Right lobe of liver (tissue), 6 donors: Measurements from ENCODE around the gene HSPA1L. TPM values are rescaled to one million over a fixed set of nuclear protein-coding genes. Genes with fewer than 3 reads are reported as not detected.
A peak's percentile ranks its signal among the peaks of the same experiment; 100 is the strongest.

Experiments used
- ATAC-seq, 4 donors: fragments of 200-7000 bp; cut with Tn5 transposase; one replicate each; pipeline ENCODE4 v1.9.1; 2020; ENCODE audit warnings: mild to moderate bottlenecking in 4 of 4, moderate library complexity in 4 of 4
- DNase-seq, 3 donors: peaks; one replicate each; pipeline ENCODE4 v3.0.0-alpha.2; 2020
- H3K27ac ChIP-seq, 3 donors: fragments of 200-600 bp; one replicate each; pipeline ENCODE4 v1.8.0; 2022
- H3K27me3 ChIP-seq, 2 donors: fragments of 200-600 bp; one replicate each; pipeline ENCODE4 v1.8.0; 2022
- H3K36me3 ChIP-seq, 4 donors: fragments of 200-600 bp; sonication (generic) in 1 of 4; one replicate each; pipeline versions ENCODE4 v1.5.1 to v1.8.0; 2017 to 2022; ENCODE audit warnings: control low read depth in 1 of 4
- H3K4me1 ChIP-seq, 4 donors: fragments of 200-600 bp; sonication (generic) in 1 of 4; one replicate each; pipeline versions ENCODE4 v1.5.1 to v1.8.0; 2017 to 2022; ENCODE audit warnings: control low read depth in 1 of 4
- H3K4me3 ChIP-seq, 3 donors: fragments of 200-600 bp; one replicate each; pipeline ENCODE4 v1.8.0; 2022
- H3K9me3 ChIP-seq, 4 donors: fragments of 200-600 bp; sonication (generic) in 1 of 4; one replicate each; pipeline versions ENCODE4 v1.5.1 to v1.8.0; 2017 to 2022; ENCODE audit warnings: control low read depth in 1 of 4
- POLR2A ChIP-seq: fragments of 450-650 bp; IDR thresholded peaks from one replicate; pipeline ENCODE4 v1.6.1; 2017; ENCODE audit warnings: antibody characterized with exemption, mild to moderate bottlenecking
- WGBS: methylation state at CpG from one replicate; pipeline ENCODE4 v1.1.6; 2018; ENCODE audit warnings: low coverage, low lambda C conversion rate; ENCODE audit not compliant: insufficient coverage; ENCODE audit errors: missing lambda C conversion rate; 5-methylcytosine and 5-hydroxymethylcytosine counted together
- intact Hi-C, 2 donors: fragments of 100-400 bp; cut with DNase I; formaldehyde crosslinking; loops; one replicate each; pipeline versions ENCODE4 v1.11.2 to v1.14.1; 2022
- total RNA-seq, 6 experiments: library from RNA; depleted of rRNA in 2 of 6; stranded (reverse); fragments of >200 nt in 2 of 6; fragmentation: NEBNext Ultra II Directional in 3 of 6; extraction: Animal tissue kit (Norgen Biotek cat#: 25700) in 3 of 6; gene quantifications; one replicate each; pipeline versions ENCODE4 v1.1.0 to v1.2.4, GENCODE V29; 2016 to 2023
- TF ChIP-seq, protein P1 (sequence below), 4 donors: fragments of 200-600 bp in 3 of 4; fragments of 450-650 bp in 1 of 4; IDR thresholded peaks; one replicate each; pipeline versions ENCODE4 v1.5.1 to v1.8.0; 2016 to 2022; ENCODE audit warnings: antibody characterized with exemption in 4 of 4, mild to moderate bottlenecking in 2 of 4
- donor health status: DM: no; HTN: yes; CAD: no.
- donor health status: DM: no; HTN: no; CAD: no.
- donor health status: DM: no; HTN: no; CAD: no.
- donor health status: DM: no; HTN: yes; CAD: no.
- donor health status: DM: no; HTN: yes; CAD: no.

HSPA1L gene
- total RNA-seq, 6 experiments from 2014 or later, result 0.37 to 1.2 (median 0.56) TPM

DNA sequence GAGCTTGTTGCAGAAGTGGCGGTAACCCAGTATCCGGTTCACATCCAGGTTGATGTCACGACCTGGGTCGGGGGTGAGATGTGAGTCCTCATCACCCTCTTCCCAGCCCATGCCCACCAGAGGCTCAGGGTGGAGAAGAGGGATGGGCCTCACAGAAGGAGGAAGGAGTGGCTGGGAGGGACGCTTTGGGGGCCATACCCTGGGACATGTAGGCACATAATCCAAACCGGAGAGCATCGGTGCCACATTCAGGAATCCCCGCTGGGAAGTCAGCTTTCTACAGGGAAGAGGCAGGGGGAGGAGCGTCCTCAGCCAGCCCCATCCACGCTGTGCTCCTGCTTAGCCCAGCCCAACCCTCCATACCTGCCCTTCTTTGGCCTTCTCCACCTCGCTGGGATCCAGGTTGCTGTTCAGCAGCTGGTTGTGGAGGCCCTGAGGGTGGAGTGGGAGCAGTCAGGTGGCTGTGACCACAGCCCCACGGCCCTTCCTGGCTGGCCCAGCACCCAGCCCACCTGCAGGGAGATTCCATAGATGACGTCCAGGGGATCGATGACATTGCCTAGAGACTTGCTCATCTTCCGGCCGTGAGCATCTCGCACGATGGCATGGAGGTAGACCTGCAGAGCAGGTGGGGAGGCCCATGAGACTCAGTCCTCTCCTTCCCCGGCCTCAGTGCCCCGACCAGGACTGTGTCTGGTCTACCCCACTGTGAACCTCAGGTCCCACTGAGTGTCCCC lies 34.4 kb downstream of the HSPA1L start:
- Histone ChIP-seq H3K27me3 (no peaks in the 10 kb centered on the region), H3K4me1 (peaks cover 0 to 19% (median 6%) of the 10 kb centered on the region in 4 donors), H3K27ac (no peak overlapping the region), H3K9me3 (no peaks in the 10 kb centered on the region), H3K4me3 (no peak overlapping the region), H3K36me3 (peaks cover 0 to 43% (median 22%) of the 10 kb centered on the region in 4 donors)
- no peak for DNase-seq
- intact Hi-C loops, result no loop called here
- ATAC-seq, result no peak
- TF ChIP-seq POLR2A, result no peak
- TF ChIP-seq, protein P1, sequence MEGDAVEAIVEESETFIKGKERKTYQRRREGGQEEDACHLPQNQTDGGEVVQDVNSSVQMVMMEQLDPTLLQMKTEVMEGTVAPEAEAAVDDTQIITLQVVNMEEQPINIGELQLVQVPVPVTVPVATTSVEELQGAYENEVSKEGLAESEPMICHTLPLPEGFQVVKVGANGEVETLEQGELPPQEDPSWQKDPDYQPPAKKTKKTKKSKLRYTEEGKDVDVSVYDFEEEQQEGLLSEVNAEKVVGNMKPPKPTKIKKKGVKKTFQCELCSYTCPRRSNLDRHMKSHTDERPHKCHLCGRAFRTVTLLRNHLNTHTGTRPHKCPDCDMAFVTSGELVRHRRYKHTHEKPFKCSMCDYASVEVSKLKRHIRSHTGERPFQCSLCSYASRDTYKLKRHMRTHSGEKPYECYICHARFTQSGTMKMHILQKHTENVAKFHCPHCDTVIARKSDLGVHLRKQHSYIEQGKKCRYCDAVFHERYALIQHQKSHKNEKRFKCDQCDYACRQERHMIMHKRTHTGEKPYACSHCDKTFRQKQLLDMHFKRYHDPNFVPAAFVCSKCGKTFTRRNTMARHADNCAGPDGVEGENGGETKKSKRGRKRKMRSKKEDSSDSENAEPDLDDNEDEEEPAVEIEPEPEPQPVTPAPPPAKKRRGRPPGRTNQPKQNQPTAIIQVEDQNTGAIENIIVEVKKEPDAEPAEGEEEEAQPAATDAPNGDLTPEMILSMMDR (IDR thresholded peaks at IDR 0.05), result no peak
- WGBS, result 57% methylated on average over 1 of the region's 20 CpGs

DNA sequence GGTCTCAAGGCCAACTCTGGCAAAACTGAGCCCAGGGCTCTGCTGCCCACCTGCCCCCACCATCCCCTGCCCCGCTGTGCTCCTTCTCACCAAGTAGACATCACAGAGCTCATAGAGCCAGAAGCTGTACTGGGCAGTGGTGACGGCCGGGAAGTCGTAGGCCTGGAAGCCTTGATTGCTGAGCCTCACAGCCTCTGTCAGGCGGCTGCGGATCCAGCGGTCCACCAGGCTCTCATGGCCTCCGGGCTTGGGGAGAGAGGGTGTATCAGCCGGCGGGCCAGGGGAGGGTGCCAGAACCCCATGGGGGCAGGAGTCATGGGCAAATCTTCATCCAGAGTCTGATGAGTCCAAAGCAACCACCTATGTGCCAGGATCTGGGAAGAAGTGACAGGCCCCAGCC lies 35.2 kb downstream of the HSPA1L start:
- Histone ChIP-seq H3K4me1 (peaks cover 0 to 25% (median 6%) of the 10 kb centered on the region in 4 donors), H3K9me3 (no peaks in the 10 kb centered on the region), H3K27ac (no peak overlapping the region), H3K27me3 (no peaks in the 10 kb centered on the region), H3K4me3 (no peak overlapping the region), H3K36me3 (peaks cover 0 to 38% (median 18%) of the 10 kb centered on the region in 4 donors)
- no peak for DNase-seq
- intact Hi-C loops, result loop anchor here (10.0 kb wide), 1 partner anchor 55 kb away; no protein-coding TSS in a partner anchor
- no peak for ATAC-seq
- WGBS, result no CpG with 5 or more reads among the region's 10 CpGs
- no peak for TF ChIP-seq POLR2A
- TF ChIP-seq, protein P1 (IDR thresholded peaks at IDR 0.05), result no peak

DNA sequence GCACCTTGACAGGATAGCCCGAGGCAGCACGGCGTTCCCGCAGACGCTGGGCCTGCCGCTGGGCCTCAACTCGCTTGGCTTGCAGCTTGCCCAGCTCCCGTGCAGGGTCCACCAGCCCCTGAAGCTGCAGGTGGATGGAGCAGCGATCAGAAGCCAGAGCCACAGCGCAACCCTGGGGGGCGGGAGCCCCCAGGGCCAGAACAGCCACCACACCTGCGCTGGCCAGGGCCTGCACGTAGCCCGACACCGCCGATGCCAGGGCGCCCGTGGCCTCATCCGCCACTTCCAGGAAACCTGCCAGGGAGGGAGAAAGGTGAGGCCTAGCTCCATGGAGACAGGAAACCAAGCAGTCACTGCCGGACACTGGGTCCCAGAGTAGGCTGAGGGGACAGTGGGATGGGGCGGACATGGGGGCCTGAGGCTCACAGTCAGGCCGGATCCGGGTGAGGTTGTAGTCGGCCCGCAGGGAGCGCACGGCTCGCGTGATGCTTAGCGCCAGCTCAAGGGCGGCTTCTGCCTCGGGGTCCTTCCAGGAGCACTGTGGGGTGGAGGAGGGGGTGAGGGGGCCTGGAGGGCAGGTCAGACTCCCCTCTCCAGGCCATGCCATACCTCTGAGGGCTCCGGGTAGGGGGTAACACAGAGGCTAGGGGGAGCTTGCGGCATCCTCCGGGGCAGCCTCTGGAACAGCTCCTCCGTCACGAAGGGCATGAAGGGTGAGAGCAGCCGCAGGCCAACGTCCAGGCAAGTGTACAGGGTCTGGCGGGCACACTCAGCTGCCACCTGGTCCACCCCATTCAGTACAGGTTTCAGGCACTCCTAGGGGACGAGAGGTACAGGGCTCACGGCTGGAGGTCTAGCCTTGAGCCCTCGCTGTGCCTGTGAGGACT lies 35.8 kb downstream of the HSPA1L start:
- intact Hi-C loops, result loop anchor here (10.0 kb wide), 1 partner anchor 56 kb away; no protein-coding TSS in a partner anchor
- H3K4me1 ChIP-seq, result peaks cover 0 to 25% (median 6%) of the 10 kb centered on the region in 4 donors
- H3K27me3 ChIP-seq, result no peaks in the 10 kb centered on the region
- ATAC-seq, result peak in 1 of 4 donors; percentile 17
- H3K9me3 ChIP-seq, result no peaks in the 10 kb centered on the region
- no peak overlapping the region for H3K4me3 ChIP-seq
- TF ChIP-seq POLR2A, result no peak
- TF ChIP-seq, protein P1 (IDR thresholded peaks at IDR 0.05), result no peak
- H3K27ac ChIP-seq, result no peak overlapping the region
- DNase-seq, result peak in 2 of 3 donors; percentile 48 to 78
- no CpG with 5 or more reads among the region's 43 CpGs for WGBS
- H3K36me3 ChIP-seq, result peaks cover 0 to 31% (median 15%) of the 10 kb centered on the region in 4 donors

DNA sequence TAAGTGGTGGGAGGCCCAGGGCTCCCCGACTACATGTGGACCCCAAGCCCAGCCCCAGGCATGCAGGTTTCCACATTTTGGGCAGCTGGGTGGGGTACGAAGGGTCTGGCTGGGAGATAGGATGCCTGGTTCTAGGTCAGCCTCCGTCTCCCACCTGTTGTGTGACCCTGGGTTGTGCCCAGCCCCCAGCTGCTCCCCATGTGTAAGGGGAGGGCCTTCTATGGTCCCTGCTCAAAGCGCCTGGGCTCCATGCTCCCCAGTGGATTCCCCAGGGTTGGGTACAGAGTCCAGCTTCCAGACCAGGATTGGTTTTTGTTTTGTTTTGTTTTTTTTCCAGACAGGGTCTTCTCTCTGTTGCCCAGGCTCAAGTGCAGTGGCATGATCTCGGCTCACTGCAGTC lies 36.9 kb downstream of the HSPA1L start:
- WGBS, result 80% methylated on average over 2 of the region's 5 CpGs
- TF ChIP-seq POLR2A, result no peak
- TF ChIP-seq, protein P1 (IDR thresholded peaks at IDR 0.05), result no peak
- peak overlapping the region in 1 of 3 donors; percentile 58 for H3K27ac ChIP-seq
- ATAC-seq (no peak), DNase-seq (no peak)
- intact Hi-C loops, result loop anchor here (10.0 kb wide), 1 partner anchor 57 kb away; no protein-coding TSS in a partner anchor
- peaks cover 0 to 27% (median 6%) of the 10 kb centered on the region in 4 donors for H3K4me1 ChIP-seq
- peaks cover 0 to 24% (median 11%) of the 10 kb centered on the region in 4 donors for H3K36me3 ChIP-seq
- no peaks in the 10 kb centered on the region for H3K9me3 ChIP-seq
- no peaks in the 10 kb centered on the region for H3K27me3 ChIP-seq
- H3K4me3 ChIP-seq, result no peak overlapping the region
